HG02852 (cell line): Measurements from ENCODE around the gene DDX10.
"Not testable (repeated sequence)": the region's sequence is repeated elsewhere in the genome, so short reads cannot be mapped to it uniquely, and the experiment has no call there.

Source experiments
- ATAC-seq: cut with Tn5 transposase; IDR thresholded peaks from one replicate; pipeline ENCODE4 v1.9.1; 2021; ENCODE audit warnings: mild to moderate bottlenecking, moderate library complexity; ENCODE audit not compliant: unreplicated experiment

Gene DDX10

GRCh38 chr11:108654100-108654499 is 10.8 kb upstream of the DDX10 start:
- ATAC-seq, result not testable (repeated sequence)

- no peak for ATAC-seq
Observed at GRCh38 chr11:108654994-108655631, 9.8 kb upstream of the DDX10 start.

- peak; percentile 18 for ATAC-seq
Observed at GRCh38 chr11:108662700-108663099, 2.2 kb upstream of the DDX10 start.

- ATAC-seq, result peak; percentile 38
Observed at GRCh38 chr11:108663154-108663877, 1.6 kb upstream of the DDX10 start.

GRCh38 chr11:108666373-108666772 is 1.5 kb downstream of the DDX10 start:
- no peak for ATAC-seq

GRCh38 chr11:108669286-108669685 is 4.4 kb downstream of the DDX10 start:
- ATAC-seq, result no peak

DNA sequence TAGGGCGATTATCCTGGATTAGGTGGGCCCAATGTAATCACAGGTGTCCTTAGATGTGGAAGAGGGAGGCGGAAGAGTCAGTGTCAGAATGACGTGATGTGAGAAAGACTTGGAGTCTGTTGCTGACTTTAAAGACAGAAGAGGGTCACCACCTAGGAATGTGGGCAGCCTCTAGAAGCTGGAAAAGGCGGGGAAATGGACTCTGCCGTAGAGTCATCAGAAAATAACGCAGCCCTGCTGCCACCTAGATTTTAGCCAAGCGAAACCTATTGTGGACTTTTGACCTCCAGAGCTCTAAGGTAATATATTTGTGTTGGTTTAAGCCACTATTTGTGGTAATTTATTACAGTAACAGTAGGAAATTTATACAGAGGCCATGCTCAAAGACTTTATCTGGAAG is 4.8 kb downstream of the DDX10 start:
- no peak for ATAC-seq

DNA sequence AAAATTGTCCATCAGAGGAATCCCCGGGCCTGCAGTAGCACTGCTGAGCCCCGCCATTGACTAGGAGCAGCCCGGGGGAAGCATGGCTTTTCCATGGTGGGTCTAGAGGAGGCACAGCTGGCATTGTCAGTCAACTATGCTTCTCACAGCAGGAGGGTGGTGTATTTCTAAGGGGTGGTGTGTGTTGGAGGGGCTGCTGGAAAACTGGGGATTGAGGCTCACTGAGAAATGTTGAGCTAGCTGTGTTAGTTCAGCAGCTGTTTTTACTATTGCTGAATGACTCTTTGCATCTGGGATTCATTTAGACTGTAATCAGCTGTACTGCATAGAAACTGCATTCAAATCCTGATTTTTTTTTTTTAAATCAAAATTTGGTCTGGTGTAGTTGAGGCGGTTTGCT is 5.6 kb downstream of the DDX10 start:
- ATAC-seq, result no peak

DNA sequence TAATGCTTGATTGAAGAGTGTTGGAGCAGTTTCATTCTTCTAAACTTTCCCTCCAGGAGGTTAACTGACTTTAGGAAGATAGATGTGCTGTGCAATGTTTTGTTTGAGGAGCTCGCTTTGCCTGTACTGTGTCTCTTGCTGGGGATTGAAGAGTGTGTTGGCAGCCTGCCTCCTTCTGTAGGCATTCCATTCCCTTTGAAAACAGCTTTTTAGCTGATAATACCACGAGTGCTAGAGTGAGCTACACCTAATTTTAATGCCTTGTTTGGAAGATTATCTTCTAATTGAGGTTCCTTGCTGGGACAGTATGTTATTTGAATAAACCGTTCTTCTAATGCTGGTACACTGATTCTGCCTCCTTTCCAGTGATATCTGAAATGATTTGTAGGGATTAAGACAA is 7.2 kb downstream of the DDX10 start:
- no peak for ATAC-seq

- no peak for ATAC-seq
Observed at GRCh38 chr11:108672786-108673185, 7.9 kb downstream of the DDX10 start.

DNA sequence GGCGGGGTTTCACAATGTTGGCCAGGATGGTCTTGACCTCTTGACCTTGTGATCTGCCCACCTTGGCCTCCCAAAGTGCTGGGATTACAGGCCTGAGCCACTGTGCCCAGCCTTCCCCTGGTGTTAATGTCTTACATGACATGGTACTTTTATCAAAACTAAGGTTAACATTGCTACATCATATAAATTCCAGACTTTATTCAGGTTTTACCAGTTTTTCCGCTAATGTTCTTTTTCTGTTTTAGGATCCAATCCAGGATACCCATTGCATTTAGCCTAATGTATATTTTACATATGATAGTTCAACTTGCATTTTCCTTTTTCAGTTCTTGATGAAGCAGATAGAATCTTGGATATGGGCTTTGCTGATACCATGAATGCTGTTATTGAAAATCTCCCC is 14.2 kb downstream of the DDX10 start:
- ATAC-seq, result no peak

- ATAC-seq, result no peak
Observed at GRCh38 chr11:108680271-108680670, 15.4 kb downstream of the DDX10 start.

DNA sequence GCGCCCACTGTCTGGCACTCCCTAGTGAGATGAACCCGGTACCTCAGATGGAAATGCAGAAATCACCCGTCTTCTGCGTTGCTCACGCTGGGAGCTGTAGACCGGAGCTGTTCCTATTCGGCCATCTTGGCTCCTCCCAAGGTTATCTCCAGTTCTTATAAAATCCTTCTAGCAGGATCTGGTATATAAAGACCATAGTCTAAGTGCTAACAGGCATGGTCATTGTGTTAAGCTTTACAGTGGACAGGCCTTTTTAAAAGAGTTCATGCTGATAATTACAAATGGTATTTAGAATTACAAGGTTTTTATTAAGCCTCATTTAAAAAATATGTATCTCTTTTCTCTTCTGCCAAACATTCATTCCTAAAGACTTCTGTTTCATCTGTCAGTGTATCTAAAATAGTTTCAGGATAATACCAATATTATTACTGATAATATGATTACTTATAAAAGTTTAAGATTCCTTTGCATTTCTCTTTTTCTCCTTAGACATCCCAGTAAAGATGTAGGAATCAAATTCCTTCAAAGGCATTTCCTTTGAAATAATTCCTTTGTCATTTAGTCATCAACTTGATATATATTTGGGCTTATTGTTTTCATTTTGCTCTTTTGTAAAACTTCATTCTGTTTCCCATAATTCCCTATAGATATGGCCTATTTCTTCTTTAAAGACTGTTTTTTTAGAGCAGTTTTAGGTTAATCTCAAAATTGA is 20.7 kb downstream of the DDX10 start:
- no peak for ATAC-seq

GRCh38 chr11:108693852-108694251 is 29.0 kb downstream of the DDX10 start:
- no peak for ATAC-seq

GRCh38 chr11:108694846-108695245 is 30.0 kb downstream of the DDX10 start:
- ATAC-seq, result no peak

DNA sequence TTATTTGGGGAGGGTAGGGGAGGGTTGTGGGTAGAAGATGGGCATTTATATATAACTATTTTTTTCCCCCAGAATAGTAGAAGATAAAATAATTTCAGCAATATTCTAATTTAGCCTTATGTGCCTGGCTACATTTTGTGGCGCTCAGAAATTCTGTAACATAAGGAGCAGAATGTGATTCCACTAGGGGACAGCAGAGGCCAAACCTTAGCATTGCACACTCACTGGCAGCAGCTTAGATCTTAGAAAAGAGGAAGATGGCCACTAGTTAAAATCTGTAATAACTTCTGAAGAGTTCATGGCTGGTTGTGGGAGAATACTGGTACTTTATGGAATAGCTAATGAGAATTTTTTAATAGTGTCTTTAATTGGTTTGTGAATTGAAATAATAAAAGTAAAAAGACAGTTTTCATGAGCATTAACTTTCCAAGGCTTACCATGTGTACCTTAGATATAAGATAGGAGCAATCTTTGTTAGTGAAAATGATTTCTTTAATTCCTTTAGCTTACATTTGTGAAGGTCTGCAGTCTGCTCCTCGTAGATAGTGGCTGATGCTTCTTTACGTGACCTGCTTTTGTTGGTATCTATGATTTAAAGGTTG is 33.1 kb downstream of the DDX10 start:
- peak; percentile 86 for ATAC-seq

DNA sequence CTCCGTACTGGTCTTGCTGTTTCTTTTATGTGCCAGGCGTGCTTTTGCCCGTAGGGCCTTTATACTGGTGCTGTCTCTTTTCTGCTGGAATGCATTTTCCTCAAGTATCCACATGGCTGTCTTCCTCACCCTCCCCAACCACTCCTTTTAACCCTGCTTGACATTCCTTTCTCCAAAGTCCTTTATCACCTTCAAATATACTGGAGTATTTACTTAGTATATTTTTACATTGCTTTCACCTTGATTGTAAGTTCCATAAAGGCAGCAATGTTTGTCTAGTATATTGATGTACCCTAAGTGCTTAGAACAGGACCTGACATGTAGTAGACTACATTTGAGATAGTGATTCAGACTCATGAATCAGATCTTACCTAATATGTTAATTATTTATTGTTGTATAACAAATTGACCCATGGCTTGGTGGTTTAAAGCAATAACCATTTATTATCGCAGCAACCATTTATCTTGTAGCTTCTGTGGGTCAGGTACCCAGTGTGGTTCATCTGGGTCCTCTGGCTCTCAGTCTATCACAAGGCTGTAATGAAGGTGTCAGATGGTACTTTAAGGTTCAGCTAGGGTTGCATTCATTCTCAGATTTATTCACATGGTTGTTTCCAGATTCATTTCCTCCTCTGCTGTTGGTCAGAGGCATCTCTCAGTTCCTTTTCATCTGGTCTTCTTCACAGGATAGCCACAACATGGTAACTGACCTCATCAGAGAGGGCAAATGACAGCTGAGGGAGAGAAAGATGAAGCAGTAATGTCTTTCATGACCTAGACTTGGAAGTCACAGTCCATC is 34.2 kb downstream of the DDX10 start:
- ATAC-seq, result peak; percentile 79

DNA sequence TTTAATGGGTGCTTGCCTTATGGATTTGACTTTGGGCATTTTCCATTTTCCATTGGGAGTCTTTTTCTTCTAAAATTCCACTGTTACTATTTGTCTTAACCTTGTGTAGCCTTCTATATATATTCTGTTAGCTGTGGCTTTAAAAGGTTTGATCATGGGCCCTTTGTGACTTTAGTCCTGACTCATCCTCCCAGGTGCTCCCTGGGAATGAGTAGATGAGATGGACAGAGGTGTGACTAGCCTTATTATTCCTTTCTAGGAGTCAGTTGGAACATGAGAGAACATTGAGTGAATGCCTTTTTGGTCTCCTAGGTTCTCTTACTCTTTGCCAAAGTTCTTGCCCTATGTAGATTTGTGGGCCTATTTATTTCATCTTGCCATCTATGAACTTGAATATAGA is 39.0 kb downstream of the DDX10 start:
- no peak for ATAC-seq

- no peak for ATAC-seq
Observed at GRCh38 chr11:108705061-108705460, 40.2 kb downstream of the DDX10 start.

DNA sequence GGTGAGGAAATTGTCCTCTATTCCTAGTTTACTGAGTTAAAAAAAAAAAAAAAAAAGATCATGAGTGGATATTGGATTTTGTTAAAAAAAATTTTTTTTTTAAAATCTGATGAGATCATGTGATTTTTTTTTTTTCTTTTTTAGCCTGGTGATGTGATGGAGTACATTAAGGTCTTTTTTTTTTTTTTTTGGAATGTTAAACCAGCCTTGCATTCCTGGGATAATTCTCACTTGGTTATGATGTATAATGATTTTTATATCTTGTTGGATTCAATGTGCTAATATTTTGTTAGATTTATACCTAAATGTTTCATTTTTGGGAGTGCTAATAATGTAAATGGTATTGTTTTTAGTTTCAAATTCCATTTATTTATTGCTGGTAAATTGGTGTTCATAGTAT is 43.3 kb downstream of the DDX10 start:
- ATAC-seq, result no peak

DNA sequence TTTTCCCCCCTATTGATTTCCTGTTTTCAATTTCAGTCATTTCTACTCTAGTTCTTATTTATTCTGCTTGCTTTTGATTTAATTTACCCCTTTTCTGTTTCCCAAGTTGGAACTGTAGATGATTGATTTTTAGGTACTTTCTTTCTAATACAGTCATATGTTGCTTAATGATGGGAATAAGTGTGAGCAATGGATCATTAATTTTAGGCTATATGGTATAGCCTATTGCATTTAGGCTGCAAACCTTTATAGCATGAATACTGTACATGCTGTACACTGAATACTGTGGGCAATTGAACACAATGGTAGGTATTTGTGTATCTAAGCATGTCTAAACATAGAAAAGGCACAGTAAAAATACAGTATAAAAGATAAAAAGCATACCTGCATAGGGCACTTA is 44.9 kb downstream of the DDX10 start:
- ATAC-seq, result no peak
